SIG-M5 treated with dmso at 0.1 percent for 504 hours (cell line): ENCODE measurements around the gene SPTLC3.
A peak's percentile ranks its signal among the peaks of the same experiment; 100 is the strongest.

Experiments
- DNase-seq: peaks from one replicate; lab custom pipeline; 2025; ENCODE audit not compliant: unreplicated experiment; lab: John Stamatoyannopoulos, UW

Gene SPTLC3

DNA sequence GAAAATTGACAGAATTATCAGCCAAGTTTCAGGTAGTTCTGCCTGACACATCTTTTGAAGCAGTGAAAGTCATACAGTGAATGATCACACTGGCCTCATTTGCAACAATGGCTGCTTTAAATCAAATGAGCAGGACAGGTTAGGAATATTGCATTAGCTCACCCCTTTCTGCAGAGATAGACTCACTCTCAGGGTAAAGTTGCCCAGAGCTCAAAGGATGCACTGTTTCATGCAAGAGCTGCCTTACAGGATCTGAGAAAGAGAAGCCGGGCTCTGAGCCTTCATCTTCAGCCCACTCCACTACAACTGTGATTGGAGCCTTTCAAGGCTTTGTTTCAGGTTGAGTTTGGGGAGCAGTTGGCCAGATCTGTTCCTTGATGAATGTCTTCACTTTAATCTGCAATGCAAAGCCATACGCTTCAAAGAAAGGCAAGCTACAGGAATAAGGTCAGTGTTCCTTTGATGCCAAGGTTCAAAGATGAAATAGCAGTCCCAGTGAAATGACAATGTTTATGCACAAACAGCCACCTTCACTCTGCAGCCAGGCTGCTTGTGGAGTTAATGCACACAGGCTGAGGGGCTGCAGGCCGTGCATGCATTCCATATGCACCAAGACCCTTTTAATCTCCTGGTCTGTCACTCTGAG lies 121.4 kb downstream of the SPTLC3 start:
- DNase-seq = no peak

GRCh38 chr20:13130707-13131103 lies 121.9 kb downstream of the SPTLC3 start:
- DNase-seq = no peak

DNA sequence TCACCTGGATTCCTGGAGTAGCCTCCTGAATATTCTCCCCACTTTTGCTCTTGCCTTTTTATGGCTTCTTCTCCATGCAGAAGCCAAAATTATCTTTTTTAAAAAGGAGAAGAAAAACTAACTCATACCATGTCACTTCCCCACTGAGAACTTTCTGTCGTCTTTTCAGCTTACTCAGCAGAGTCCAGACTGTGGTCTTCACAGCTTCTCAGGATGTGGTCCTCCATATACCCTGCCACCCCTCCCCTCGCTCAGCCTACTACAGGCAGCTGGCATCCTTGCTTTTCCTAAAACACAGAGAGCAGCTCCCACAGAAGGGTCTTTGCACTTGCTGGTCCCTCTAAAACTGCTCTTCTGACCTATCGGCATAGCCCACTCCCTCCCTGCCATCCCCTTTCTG lies 122.9 kb downstream of the SPTLC3 start:
- DNase-seq = peak; percentile 7

GRCh38 chr20:13139459-13140150 lies 130.8 kb downstream of the SPTLC3 start:
- no peak for DNase-seq

- DNase-seq = no peak
These were observed 131.4 kb downstream of the SPTLC3 start for GRCh38 chr20:13140201-13140600.

- no peak for DNase-seq
These were observed 132.0 kb downstream of the SPTLC3 start for GRCh38 chr20:13140775-13141174.

GRCh38 chr20:13141546-13141945 lies 132.8 kb downstream of the SPTLC3 start:
- DNase-seq = no peak

- DNase-seq = no peak
These were observed 133.4 kb downstream of the SPTLC3 start for GRCh38 chr20:13142143-13142542.

GRCh38 chr20:13147071-13147963 lies 138.5 kb downstream of the SPTLC3 start:
- no peak for DNase-seq

DNA sequence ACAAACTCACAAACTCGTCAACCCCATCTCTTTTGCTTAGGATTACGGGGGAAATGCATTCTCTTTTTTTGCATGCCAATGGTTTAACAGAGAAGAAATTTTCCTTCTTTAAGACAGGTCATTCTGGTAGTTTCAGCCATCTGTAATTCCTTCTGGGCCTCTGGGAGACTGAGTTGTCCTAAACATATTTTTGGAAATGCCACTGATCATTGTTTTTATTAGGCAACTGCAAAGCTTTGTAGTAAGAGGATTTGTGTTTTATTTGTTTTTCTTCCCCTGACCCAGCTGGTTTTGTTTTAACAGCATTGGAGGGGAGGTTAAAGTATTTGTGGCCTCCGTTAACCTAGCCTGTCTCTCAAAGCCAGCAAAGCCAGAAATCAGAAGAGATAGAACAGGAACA lies 139.2 kb downstream of the SPTLC3 start:
- DNase-seq = no peak

- DNase-seq = no peak
These were observed 139.6 kb downstream of the SPTLC3 start for GRCh38 chr20:13148402-13148801.

DNA sequence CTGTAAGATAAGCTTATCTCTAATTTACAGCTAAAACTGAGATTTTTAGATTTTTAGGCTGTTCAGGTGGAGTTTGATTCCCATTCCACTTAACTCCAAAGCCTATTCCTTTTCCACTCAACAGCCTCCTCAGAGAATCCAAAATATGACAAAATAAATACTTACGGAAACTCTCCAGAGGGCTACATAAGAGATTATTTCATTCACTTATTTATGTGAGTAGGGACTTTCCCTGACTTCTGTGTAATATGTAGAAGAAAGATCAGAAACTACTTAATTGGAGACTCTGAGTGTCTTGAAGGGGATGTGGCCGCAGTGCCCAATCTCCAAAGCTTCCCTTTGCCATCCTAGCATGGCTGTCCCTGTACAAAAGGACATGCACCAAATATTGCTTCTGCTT lies 140.2 kb downstream of the SPTLC3 start:
- DNase-seq = no peak

DNA sequence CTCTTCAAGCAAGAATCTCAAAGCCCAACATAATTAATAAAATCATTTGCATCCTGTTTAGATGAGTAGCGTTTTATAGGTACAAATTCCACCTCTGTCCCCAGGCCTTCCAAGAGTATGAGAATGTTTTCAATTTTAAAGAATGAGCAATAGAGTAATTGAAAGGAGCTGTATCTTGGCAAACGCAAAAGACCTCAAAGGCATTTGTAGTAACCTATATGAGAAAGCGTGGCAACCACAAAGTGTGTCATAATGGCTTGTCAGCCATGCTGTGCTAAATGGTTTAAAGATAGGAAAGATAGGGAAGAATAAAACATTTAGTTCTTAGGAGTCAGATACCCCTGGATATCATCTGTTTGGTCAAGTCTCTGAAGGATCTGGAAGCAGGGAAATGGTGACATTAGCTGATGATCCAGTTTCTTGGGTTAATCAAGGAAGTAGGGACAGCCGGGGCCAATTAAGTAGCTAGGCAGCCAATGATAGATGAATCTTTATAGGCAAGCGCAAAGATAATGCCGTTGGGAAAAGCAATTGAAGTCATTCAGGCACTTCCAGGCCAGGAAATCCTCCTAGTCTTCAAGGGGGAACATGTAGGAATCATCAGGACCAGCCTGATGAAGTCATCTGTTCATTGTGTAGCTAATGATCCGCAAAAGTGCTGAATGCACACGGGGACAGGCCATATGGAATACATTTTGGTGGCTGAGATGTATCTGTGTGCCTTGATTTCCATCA lies 140.8 kb downstream of the SPTLC3 start:
- no peak for DNase-seq

GRCh38 chr20:13158369-13158768 lies 149.6 kb downstream of the SPTLC3 start:
- no peak for DNase-seq

DNA sequence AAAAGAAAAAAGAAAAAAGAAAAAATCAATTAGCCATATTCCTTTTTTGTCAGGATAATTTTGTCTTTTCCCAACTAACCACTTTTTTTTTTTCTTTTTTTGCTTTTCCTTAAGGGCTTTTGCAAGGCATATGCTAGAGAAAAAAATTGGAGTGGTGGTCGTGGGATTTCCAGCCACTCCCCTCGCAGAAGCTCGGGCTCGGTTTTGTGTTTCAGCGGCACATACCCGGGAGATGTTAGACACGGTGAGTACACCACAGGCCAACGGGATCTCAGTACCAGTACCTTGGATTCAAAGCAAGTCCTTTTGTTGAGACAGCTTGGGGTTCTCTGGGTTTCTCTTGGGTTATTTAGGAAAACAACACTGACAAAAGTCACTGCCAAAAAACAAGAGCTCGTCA lies 151.1 kb downstream of the SPTLC3 start:
- DNase-seq = no peak

DNA sequence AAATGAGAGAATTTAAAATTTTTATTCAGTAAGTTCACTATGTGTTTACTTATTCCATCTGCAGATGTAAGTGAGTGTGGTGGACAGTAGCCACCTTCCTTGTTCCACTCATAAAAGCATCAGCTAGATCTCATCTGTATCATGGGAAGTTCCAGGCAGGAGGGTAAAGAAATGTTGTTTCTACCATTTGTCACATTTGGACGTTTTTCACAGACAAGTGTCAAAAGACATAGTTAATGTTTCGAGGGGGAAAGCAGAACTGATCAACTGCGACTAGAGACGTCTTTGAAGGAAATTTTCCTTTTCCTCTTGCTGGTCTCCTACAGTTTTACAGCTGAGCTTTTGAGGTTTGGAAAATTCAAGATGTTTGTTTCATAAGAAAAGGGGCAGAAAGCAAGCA lies 156.4 kb downstream of the SPTLC3 start:
- DNase-seq = no peak

DNA sequence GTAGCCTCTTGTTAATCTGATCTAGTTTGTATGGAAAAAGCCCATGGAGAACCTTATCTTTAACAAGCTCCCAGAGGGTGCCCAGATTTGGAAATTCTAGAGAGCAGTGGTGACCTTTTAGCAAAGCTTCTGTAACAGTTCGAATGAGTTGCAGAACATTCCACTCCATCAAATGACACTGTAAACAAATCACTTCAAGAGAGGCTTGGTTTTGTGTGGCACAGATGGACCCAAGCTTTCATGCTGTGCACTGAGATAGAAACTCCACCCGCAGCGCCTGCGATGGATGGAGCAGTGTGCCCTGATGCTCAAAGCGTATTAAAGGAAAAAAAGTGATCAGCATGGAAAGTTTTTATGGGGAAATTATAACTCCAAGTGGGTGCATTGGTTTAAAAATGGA lies 157.2 kb downstream of the SPTLC3 start:
- DNase-seq = no peak

GRCh38 chr20:13166437-13166836 lies 157.7 kb downstream of the SPTLC3 start:
- no peak for DNase-seq

DNA sequence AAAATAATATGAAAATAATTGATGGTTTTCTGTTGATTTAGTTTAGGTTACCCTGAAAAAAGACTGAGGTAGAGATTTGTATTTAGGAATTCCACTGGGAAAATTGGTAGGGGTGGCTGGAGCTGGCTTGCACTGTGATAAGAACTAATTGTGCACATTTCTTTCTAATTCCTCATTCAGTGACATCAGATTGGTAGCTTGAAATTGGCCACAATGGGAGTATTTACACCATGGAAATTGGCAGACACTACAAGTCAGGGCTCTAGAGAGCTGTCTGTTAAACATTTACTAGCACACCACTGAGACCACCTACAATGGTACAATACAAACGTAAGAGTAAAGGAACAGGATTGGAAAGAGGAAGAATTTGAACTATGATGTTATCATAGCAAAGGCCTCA lies 160.3 kb downstream of the SPTLC3 start:
- DNase-seq = no peak

DNA sequence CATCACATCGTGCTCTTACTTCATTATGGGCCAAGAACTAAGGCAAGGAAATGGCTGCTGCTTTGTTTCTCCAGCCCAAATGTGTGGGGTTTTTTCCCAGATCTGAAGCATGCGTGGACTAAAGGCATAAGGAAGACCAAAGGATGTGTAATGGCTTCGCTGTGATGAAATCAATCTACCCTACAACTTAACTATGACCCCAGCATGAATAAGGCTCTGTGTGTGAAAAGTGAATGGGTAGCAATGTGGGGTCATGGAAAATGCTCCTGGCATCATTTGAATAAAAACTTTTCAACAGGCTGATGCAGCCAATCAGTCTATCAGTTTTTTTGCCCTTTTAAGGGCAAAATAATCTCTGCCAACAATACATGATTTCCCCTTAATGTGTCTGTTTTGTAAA lies 162.0 kb downstream of the SPTLC3 start:
- DNase-seq = no peak

DNA sequence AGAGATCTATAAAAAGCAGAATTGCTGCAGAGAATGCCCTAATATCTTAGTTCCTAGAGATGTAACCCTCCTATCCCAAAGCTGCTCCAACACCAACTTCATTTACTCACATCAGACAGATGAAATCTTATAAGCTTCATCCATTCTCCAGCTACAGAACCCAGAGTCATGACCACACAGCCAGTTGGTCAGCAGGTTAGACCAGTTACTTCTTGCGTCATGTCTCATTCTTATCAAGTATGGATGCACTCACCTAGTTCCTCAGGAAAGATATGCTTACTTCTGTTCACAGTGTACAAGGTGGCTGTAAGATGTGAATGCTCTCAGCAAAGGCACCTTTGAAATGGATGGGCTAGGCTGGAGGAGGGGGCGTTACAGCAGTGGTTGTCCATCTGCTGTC lies 164.4 kb downstream of the SPTLC3 start:
- DNase-seq = peak; percentile 5
